Activated T-cell treated with anti-CD3 and anti-CD28 coated beads for 24 hours (primary cell): ENCODE data around the gene MORC3.
"Not testable (repeated sequence)": the region's sequence is repeated elsewhere in the genome, so short reads cannot be mapped to it uniquely, and the experiment has no call there.

Experiments
- DNase-seq: peaks from one replicate; pipeline ENCODE4 v3.0.0-alpha.2; 2020; ENCODE audit warnings: low read depth

The MORC3 gene

DNA sequence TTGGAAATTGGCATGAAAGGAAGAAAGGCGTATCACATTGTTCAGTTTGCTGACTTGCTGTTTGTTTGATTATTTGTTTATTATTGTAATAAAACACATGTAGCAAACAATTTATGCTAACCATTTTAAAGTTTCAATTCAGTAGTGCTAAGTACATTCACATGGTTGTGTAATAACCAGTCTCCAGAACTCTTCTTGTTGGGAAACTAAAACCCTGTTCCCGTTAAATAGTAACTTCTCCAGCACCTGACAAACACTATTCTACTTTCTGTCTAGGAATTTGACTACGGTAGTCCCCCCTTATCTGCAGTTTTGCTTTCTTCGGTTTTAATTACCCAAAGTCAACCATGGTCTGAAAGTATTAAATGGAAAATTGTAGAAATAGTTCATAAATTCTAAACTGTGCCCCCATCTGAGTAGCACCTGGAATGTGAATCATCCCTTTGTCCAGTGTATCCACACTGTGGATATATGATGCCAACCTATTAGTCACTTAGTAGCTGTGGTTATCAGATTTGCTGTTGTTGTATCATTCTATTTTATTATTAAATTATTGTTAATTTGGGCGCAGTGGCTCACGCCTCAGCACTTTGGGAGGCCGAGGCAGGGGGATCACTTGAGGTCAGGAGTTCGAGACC, 5.5 kb downstream of the MORC3 start:
- no peak for DNase-seq

DNA sequence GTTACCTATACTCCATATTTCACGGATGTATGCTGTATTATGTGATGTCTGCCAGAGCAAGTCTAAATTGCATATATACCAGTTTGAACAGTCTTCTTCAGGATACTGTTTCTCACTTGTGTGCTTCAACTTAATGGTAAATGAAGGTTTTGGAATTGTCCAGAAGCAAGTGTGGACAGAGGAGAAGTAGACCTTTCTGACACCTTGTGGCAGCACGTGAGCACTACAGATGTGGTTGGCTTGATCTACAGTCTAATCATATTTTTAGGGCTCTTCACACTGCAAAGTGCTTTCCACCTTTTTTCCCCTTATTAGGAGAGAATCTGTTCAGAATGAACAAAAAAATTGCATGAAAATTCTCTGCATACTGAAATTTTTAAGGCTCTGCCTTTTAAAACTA, 10.9 kb downstream of the MORC3 start:
- no peak for DNase-seq

DNA sequence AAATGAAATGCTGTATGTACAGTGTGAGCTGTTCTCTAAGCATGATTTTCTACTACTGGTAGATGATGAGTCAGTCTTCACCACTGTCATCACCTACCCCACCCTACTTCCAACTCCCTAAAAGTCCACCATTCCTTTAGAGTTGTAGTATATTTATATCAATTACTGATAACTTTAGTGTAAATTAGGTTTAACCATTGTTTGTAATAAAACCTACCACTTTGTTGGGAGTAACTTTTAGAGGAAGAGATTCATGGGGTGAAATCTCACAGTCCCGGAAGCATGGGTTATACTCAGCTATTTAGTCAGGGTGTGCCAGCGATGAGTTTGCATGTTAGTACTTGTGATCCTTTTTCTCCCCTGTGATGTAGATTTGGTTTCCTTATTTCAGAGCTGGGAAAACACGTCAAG, 17.1 kb downstream of the MORC3 start:
- DNase-seq: no peak

DNA sequence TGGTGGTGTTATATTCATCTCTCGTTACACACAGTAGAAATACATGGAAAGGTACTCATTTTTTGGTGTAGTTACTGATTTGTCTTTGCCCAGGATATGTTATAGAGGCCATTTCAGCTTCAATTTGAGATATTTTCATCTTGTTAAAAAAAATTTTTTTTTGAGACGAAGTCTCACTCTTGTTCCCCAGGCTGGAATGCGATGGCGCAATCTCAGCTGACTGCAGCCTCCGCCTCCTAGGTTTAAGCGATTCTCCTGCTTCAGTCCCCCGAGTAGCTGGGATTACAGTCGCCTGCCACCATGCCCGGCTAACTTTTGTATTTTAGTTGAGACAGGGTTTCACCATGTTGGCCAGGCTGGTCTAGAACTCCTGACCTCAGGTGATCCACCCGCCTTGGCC, 19.0 kb downstream of the MORC3 start:
- DNase-seq: no peak

DNA sequence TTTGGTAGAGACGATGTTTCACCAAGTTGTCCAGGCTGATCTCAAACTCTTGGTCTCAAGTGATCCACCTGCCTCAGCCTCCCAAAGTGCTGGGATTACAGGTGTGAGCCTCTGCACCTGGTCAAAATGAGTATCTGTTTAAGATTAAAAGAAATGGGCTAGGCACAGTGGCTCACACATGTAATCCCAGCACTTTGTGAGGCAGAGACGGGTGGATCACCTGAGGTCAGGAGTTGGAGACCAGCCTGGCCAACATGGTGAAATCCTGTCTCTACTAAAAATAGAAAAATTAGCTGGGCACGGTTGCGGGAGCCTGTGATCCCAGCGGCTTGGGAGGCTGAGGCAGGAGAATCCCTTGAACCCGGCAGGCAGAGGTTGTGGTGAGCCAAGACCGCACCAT, 22.6 kb downstream of the MORC3 start:
- DNase-seq: not testable (repeated sequence)

DNA sequence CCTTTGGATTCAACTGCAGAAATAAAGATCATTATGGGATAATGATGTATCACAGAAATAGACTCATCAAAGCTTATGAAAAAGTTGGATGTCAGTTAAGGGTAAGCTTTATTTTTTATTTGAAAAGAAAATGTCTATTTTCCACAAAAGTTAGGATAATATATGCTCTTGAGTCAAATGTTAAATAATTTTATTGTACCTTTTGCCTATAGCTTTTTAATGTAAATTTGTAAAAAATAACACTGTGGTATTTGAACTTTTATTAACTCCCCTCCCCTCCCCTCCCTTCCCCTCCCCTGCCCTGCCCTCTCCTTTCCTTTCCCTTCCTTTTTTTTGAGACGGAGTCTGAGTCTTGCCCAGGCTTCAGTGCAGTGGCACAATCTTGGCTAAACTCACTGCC, 24.9 kb downstream of the MORC3 start:
- DNase-seq: no peak

DNA sequence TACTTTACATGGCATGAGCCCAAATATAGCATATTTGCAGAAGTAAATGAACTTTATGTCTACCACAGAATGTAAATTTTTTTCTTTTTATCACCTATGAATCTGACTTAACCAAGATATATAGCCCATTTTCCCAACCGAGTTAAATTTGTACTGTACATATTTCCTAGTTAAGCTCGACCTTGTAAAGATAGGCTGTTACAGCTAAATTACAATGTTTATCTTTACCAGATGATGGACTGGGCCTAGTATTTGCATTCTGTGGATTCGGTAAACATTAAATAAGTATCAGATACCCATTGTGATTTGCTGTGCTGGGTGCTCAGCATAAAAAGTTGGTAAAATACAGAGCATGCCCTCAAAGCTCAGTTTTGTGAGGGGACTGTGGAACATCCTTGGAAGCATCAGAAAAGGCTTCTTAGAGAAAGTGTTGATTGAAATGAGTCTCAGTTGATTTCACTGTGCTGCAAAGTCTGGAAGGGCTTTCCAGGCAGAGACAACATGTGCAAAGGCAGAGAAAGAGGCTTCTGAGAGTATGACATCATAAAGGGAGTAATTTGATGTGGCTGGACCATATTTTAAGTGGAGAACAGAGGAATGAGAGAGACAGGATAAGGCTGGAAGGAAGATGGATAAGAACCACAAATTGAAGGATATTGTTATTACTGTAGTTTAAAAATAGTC, 27.4 kb downstream of the MORC3 start:
- DNase-seq: no peak

DNA sequence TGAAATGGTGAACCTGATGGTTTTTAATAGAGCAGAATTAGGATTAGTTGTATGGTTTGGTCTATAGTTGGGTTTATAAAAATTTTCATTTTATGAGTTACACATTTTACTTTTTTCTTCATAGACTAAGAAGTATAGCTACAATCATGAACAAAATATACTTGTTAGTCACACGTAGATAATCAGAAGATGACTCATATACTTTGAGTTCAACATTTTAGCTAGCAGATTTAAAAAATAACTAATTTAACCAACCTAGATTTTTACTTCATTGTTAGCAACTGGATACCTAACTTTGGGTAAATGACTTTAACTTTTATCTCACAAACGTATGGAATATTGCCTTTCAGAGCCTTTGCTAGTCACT, 27.9 kb downstream of the MORC3 start:
- DNase-seq: no peak

DNA sequence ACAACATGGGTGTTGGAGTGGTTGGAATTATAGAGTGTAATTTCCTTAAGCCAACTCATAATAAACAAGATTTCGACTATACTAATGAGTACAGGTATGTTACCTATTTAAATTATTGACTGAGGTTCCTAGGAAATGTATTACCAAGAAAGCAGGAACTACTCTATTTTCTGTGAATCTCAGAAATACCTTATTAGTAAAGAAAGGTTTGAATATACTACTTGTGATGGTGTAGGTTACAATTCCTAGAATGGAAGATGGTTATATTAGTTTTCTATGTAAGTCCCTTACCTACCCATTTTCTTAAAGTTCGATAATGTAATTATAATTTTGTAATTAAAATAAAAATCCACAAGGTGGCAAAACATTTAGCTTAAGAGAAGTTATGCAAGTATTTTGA, 29.3 kb downstream of the MORC3 start:
- DNase-seq: no peak

DNA sequence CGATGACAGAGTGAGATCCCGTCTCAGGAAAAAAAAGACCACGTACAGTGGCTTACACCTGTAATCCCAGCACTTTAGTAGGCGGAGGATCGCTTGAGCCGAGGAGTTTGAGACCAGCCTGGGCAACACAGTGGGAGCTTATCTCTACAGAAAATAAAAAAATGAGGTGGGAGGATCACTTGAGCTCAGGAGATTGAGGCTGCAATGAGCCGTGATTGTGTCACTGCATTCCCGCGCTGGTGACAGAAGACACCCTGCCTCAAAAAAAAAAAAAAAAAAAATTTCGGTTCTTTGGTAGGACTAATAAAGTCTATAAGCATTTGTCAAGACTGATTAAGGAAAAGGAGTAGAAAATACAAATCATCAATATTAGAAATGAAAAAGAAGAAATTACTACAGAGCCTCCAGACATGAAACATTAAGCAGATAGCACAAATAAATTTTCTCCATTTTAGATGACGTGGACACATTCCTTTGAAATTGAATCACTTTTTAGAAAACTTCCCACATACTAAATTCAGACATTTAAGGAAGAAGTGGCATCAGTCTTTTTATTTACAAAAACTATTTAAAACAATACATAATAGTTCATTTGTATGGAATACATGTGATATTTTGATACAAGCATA, 30.4 kb downstream of the MORC3 start:
- DNase-seq: no peak

DNA sequence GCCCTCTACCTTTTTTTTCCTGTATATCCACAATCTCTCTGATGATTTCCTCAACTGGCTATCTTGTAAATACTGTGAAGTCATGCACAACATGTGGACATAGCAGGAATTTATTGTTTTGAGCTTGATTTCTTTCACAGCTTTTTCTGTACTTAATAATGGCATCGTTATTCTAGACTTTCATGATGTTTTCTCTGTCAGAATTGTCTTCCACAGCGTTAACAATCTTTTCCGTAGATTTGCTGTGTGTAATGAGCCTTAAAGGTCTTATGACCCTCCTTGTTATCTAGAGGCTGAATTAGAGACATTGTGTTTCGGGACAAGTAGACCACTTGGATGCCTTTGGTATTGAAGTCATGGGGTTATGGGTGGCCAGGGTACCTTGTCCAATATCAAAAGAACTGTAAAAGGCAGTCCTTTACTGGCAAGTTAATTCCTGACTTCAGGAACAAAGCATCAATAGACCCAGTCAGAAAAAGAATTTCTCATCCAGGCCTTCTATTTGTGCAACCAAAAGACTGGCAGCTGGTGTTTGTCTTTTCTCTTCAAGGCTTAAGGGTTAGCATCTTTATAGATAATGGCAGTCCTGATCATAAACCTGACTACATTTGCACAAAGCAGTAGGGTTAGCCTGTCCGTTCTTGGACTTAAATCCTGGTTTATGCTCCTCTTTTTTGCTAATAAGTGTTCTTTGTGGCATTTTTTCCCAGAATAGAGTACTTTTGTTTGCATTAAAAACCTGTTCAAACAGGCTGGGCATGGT, 35.1 kb downstream of the MORC3 start:
- no peak for DNase-seq

DNA sequence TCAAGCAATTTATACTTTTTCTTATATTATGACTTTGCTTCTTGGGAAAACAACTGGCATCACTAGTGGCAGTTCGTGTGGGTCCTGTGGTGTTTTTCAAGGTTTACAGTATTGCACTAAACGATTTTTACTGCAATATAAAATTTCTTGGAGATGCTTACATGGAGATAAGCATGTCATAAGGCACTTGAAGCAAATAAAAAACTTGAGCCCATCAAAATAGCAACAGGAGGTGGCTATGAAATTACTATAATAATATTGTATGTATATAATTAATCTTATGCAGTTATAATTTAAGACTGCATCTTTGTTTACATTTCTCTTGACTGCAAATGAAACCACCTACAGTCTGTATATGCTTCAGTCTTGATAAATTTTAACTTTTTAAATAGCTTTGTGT, 35.9 kb downstream of the MORC3 start:
- DNase-seq: no peak

DNA sequence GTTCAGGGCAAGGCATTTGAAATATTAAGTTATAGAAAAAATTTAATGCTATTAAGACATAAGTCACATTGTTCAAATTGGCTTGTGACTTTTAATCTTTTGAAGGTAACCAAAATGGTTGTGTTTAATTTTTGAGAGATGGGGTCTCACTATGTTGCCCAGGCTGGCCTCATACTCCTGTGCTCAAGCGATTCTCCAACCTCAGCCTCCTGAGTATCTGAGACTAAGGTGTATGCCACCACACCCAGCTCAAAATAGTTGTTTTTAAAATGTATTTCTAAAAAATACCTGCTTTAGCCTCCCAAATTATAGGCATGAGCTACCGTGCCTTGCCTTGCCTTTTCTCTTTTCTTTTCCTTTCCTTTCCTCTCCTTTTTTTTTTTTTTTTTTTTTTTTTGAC, 39.2 kb downstream of the MORC3 start:
- no peak for DNase-seq

DNA sequence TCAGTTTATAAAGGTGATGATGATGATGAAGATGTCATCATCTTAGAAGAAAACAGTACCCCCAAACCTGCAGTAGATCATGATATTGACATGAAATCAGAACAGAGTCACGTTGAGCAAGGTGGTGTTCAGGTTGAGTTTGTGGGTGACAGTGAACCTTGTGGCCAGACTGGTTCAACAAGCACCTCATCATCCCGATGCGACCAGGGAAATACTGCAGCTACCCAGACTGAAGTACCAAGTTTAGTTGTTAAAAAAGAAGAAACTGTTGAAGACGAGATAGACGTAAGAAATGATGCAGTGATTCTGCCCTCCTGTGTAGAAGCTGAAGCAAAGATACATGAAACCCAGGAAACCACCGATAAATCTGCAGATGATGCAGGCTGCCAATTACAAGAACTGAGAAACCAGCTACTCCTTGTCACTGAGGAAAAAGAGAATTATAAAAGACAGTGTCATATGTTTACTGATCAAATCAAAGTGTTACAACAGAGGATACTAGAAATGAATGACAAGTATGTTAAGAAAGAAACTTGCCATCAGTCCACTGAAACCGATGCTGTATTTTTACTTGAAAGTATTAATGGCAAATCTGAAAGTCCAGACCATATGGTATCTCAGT, 49.2 kb downstream of the MORC3 start:
- DNase-seq: no peak

DNA sequence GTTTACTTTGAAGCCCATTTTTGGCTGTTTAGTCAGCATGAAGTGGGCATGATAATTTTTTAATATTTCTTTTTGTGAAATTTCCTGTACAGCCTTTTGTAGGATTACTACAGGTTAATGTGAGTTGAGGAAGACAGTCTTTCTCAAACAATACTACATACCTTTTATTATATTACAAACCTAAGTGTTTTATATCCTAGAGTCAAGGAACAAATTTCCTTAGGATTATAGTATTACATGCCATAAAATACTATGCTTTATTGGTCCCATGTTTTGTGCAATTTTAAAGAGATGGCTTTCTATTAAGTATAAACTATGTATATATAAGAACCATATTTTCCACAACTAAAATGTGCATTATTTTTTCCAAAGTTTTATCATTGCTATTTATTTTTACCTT, 56.0 kb downstream of the MORC3 start:
- DNase-seq: no peak

DNA sequence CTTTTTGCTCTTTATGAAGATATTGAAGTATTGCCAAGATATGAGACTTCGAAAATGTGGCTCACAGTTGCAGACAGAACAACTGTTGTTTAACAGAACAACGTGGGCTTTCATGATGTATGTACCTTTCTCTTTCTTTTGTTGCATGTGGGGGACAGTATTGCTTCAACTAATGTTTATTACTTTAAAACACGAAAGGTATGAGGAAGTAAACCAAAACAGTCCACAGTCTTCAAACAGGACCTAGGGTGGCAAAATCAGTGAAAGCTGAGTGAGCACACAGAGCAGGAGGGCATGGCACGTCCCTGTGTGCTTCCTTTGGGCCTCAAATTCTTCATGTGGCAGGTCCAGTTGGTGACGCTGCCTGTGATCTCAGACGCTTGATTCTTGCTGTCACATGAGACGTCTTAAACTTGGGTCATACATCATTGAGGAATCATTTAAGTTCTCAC, 57.4 kb downstream of the MORC3 start:
- DNase-seq: no peak

DNA sequence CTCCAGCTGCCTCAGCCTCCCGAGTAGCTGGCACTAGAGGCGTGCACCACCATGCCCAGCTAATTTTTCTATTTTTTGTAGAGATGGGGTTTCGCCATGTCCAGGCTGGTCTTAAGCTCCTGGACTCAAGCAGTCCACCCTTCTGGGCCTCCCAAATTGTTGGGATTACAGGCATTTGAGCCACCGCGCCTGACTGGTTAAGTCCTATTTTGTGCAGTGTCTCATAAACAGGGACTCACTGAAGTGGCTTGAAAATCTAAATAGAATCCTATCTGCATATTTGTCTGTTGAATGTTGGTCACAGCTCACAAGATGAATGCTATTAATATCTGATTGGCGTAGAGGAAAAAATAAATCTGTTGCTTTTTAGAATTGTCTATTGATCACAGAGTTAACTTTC, 59.3 kb downstream of the MORC3 start:
- DNase-seq: no peak

DNA sequence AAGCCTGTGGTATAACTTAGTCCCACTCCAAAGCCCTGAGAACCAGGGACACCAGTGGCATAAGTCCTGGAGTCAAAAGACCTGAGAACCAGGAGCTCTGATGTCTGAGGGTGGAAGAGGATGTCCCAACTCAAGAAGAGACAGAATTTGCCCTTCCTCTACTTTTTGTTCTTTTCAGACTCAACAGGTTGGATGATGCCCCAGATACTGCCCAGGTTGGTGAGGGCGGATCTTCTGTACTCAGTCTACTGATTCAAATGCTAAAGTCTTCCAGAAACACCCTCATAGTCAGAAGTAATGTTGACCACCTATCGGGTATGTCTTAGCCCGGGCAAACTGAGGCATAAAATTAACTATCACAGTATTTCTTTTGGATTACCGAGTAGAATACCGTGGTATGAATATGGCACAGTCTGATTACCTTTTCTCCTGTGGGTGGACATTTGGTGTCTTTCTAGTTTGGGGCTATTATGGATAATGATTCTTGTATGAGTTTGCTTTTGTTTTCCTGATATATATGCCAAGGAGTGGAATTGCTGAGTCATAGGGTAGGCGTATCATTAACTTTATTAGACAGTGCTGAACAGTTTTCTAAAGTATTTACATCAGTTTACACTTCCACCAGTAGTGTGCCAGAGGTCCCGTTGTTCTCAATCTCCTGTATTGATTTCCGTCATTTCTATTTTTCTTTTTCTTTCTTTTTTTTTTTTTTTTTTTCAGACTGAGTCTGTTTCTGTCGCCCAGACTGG, 62.0 kb downstream of the MORC3 start:
- DNase-seq: no peak

DNA sequence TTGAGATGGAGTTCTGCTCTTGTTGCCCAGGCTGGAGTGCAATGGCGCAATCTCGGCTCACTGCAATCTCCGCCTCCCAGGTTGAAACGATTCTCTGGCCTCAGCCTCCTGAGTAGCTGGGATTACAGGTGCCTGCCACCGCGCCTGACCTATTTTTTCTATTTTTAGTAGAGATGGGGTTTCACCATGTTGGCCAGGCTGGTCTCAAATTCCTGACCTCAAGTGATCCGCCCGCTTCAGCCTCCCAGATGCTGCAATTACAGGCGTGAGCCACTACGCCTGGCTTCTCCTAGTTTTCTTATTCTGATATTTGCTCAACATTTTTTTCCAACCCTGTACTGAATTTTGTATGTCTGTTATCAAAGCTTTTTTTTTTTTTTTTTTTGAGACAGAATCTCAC, 62.7 kb downstream of the MORC3 start:
- not testable (repeated sequence) for DNase-seq

DNA sequence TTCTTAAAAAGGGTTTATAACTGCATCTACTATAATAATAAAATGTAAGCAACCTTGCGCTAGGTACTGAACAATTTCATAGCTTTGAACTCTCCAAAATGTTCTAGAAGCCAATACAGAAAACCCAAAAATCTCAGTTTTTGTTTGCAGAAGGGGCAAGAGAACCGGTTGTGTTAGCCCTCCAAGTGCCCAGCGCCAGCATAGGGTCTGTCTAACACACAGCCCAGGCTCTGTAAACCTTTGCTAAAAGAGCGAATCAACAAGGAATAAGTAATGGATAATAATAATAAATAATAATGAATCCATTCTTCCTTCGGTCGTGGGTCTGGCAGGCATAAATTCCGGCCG, 64.9 kb downstream of the MORC3 start:
- DNase-seq: no peak

DNA sequence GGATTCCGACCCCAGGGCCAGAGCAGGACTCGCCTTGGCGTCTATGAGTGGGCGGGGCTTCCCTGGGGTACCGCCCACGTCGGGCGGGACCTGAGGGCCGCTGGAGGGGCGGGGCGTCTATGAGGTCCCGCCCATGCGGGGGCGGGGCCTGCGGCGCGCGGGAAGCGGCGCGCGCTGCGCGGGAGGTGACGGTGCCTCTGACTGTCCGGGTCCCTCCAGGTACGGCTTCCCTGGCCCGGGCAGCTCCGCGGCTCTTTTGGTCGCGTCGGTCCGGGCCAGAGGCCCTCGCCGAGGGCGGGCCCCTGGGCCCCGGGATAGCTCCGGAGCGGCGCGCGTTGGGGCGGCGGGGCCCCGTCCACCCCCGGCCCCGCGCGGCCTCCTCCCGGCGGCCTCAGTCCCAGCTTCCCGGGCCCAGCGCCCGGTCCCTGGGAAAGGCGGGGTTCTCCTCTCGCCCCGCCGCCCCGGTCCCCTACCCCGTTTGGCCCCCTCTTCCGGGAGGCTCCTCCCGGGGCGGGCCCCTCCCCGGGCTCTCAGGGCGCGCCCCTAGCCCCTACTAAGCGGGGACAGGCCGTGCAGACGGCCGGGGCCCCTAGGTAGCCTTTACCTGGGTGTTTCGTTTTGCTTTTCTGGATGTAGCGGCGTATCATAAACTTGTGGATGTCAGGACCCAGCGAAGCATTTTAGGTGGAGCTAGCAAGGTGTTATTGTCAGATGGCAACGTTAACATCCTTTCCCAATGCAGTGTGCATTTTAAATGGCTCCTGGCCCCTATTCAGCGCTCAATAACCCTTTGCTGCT, 65.4 kb downstream of the MORC3 start, which contains the start of gene CHAF1B:
Gene CHAF1B (plus strand): TSS at position 160 of the 798 bp plus-strand sequence. CDS start 745 bp downstream, outside the sequence.
- peak; percentile 77 for DNase-seq
